ENCODE results near the gene KIN.

KIN gene, protein sequence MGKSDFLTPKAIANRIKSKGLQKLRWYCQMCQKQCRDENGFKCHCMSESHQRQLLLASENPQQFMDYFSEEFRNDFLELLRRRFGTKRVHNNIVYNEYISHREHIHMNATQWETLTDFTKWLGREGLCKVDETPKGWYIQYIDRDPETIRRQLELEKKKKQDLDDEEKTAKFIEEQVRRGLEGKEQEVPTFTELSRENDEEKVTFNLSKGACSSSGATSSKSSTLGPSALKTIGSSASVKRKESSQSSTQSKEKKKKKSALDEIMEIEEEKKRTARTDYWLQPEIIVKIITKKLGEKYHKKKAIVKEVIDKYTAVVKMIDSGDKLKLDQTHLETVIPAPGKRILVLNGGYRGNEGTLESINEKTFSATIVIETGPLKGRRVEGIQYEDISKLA

DNA sequence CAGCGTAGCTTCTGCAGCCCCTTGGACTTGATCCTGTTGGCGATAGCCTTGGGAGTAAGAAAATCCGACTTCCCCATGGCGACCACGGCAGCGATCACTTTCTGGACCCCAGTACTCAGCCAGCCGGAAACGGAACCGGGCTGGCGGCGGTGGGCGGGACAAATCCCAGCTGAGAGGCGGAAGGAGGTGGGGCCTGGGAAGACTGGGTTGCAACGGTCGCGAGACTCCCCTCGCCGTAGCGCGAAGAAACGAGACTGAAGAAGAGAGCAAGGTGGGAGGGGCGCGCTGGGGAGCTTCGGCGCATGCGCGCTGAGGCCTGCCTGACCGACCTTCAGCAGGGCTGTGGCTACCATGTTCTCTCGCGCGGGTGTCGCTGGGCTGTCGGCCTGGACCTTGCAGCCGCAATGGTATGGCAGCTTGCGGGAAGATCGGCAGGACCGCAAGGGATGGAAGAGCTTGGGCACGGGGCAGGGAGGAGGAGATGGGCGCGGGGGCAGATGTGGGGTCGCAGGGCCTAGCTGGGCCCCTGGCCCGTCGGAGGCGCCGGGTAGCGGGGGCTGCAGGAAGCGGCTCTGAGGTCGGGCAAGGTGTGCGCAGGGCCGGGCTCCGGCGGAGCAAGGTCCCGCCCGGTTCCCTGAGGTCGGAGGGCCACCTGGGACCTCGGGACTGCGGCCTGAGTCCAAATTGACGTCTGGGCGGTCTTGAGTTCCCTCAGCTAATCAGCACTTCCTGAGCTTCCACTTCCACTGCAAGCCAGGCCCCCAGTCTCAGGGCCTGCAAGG, at the start of gene KIN, which contains the start of gene ATP5F1C:
Gene KIN (minus strand): TSS at position 137 of the 782 bp plus-strand sequence. CDS start 60 bp downstream, at position 77.
Gene ATP5F1C (plus strand): TSS at position 321 of the 782 bp plus-strand sequence. CDS start 31 bp downstream, at position 352.
- DNase-seq (ENCODE audit: low read depth) = peak; percentile 90
- H3K4me3 ChIP-seq (ENCODE audit: low read depth, low read length) = peak within 1 kb of the TSS; percentile 87
- TF ChIP-seq POLR2A (IDR thresholded peaks at IDR 0.05; ENCODE audit: extremely low read depth, insufficient read length) (peak; percentile 84), MYC (IDR thresholded peaks at IDR 0.05; ENCODE audit: low read depth, low read length) (peak; percentile 9; the same call in 1 of the 2 replicates)
- TF ChIP-seq, protein P1, sequence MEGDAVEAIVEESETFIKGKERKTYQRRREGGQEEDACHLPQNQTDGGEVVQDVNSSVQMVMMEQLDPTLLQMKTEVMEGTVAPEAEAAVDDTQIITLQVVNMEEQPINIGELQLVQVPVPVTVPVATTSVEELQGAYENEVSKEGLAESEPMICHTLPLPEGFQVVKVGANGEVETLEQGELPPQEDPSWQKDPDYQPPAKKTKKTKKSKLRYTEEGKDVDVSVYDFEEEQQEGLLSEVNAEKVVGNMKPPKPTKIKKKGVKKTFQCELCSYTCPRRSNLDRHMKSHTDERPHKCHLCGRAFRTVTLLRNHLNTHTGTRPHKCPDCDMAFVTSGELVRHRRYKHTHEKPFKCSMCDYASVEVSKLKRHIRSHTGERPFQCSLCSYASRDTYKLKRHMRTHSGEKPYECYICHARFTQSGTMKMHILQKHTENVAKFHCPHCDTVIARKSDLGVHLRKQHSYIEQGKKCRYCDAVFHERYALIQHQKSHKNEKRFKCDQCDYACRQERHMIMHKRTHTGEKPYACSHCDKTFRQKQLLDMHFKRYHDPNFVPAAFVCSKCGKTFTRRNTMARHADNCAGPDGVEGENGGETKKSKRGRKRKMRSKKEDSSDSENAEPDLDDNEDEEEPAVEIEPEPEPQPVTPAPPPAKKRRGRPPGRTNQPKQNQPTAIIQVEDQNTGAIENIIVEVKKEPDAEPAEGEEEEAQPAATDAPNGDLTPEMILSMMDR (IDR thresholded peaks at IDR 0.05; ENCODE audit: low read depth, low read length) = no peak
- TF ChIP-seq, protein P2, sequence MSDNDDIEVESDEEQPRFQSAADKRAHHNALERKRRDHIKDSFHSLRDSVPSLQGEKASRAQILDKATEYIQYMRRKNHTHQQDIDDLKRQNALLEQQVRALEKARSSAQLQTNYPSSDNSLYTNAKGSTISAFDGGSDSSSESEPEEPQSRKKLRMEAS (IDR thresholded peaks at IDR 0.05; ENCODE audit: low read depth, low read length) = no peak; the same call in 1 of the 2 replicates

DNA sequence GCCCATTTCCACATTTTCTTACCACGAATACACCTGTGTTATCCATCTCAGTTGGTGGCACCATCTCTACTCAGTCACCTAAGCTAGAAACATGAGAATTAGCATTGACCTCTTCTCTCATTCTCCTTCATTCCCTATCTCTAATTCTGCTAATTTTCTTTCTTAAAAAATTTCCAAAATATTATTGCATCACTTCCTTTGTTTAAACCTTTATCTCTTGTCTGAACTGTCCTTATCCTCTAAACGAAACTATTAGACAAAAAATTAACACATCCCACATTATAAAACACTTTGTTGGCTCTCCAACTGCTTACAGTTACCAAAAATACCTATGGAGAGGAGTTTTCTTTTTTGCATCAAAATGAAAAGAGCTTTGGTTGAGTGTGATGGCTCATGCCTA, 48.8 kb upstream of the KIN start:
- no peak for TF ChIP-seq POLR2A (IDR thresholded peaks at IDR 0.05; ENCODE audit: extremely low read depth, insufficient read length)
- TF ChIP-seq, protein P1 (IDR thresholded peaks at IDR 0.05; ENCODE audit: low read depth, low read length) = no peak
- TF ChIP-seq, protein P2 (IDR thresholded peaks at IDR 0.05; ENCODE audit: low read depth, low read length) = no peak
- no peak for TF ChIP-seq MYC (IDR thresholded peaks at IDR 0.05; ENCODE audit: low read depth, low read length)
- no peak for DNase-seq (ENCODE audit: low read depth)
- H3K4me3 ChIP-seq (ENCODE audit: low read depth, low read length) = no peak overlapping the region

DNA sequence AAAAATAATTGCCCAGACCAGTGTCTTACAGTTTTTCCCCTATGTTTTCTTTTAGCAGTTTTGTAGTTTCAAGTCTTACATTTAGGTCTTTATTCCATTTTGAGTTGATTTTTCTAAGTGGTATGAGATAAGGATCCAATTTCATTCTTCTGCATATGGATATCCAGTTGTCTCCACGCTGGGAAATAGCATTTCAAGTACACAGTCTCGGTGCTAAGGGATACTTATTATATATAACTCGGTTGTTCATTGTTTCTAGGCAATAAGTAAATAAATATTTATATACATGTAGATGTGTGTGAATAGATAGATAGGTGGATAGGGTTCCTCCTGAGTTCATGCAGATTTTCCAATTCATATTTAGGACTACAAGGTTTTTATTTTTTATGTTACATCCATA, 46.5 kb upstream of the KIN start:
- H3K4me3 ChIP-seq (ENCODE audit: low read depth, low read length) = no peak overlapping the region
- no peak for TF ChIP-seq POLR2A (IDR thresholded peaks at IDR 0.05; ENCODE audit: extremely low read depth, insufficient read length)
- TF ChIP-seq, protein P1 (IDR thresholded peaks at IDR 0.05; ENCODE audit: low read depth, low read length) = no peak
- TF ChIP-seq, protein P2 (IDR thresholded peaks at IDR 0.05; ENCODE audit: low read depth, low read length) = no peak
- no peak for TF ChIP-seq MYC (IDR thresholded peaks at IDR 0.05; ENCODE audit: low read depth, low read length)
- DNase-seq (ENCODE audit: low read depth) = no peak

DNA sequence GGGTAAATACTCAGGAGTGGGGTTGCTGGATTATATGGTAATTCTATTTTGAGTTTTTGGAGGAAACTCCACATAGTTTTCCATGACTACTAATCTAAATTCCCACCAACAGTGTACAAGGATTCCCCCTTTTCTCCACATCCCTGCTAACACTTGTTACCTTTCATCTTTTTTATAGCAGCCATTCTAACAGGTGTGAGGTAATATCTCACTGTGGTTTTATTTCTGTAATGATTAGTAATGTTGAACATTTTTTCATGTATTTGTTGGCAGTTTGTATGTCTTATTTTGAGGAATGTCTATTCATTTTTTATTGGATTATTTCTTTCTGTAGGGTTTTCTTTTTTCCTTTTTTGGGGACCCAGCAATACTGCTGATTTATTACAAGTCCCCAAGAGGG, 45.4 kb upstream of the KIN start:
- no peak overlapping the region for H3K4me3 ChIP-seq (ENCODE audit: low read depth, low read length)
- TF ChIP-seq, protein P2 (IDR thresholded peaks at IDR 0.05; ENCODE audit: low read depth, low read length) = no peak
- no peak for TF ChIP-seq POLR2A (IDR thresholded peaks at IDR 0.05; ENCODE audit: extremely low read depth, insufficient read length)
- no peak for TF ChIP-seq MYC (IDR thresholded peaks at IDR 0.05; ENCODE audit: low read depth, low read length)
- TF ChIP-seq, protein P1 (IDR thresholded peaks at IDR 0.05; ENCODE audit: low read depth, low read length) = no peak
- DNase-seq (ENCODE audit: low read depth) = no peak

DNA sequence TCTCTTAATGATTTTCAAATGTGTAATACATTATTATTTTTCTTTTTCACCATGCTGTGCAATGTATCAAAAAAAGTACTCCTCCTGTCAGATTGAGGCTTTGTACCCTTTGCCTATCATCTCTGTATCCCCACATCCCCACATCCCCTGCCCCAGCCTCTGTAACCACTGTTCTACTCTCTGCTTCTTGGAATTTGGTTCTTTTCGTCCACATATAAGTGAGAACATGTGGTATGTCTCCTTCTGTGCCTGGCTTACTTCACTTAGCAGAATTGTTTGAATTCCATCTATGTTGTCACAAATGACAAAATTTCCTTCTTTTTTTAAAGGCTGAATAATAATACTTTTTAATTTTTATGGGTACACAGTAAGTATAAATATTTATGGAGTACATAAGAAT, 44.3 kb upstream of the KIN start:
- no peak overlapping the region for H3K4me3 ChIP-seq (ENCODE audit: low read depth, low read length)
- no peak for DNase-seq (ENCODE audit: low read depth)

More for the DNA sequence above, 44.3 kb upstream of the KIN start:
- TF ChIP-seq POLR2A (IDR thresholded peaks at IDR 0.05; ENCODE audit: extremely low read depth, insufficient read length) = no peak
- TF ChIP-seq, protein P1 (IDR thresholded peaks at IDR 0.05; ENCODE audit: low read depth, low read length) = no peak
- no peak for TF ChIP-seq MYC (IDR thresholded peaks at IDR 0.05; ENCODE audit: low read depth, low read length)
- TF ChIP-seq, protein P2 (IDR thresholded peaks at IDR 0.05; ENCODE audit: low read depth, low read length) = no peak

Data from NB4 (cell line).